HG03175 (cell line): ENCODE measurements around the gene CHSY3.

Experiments
- ATAC-seq: cut with Tn5 transposase; IDR thresholded peaks from one replicate; pipeline ENCODE4 v1.9.1; 2021; ENCODE audit warnings: mild to moderate bottlenecking, moderate library complexity; ENCODE audit not compliant: unreplicated experiment

The CHSY3 gene

GRCh38 chr5:129904102-129904666 is at the start of gene CHSY3:
TSS of gene CHSY3 (plus strand) at chr5:129904465.
- peak; percentile 62 for ATAC-seq

- no peak for ATAC-seq
Observed at GRCh38 chr5:129856325-129856724, 47.9 kb upstream of the CHSY3 start.

- no peak for ATAC-seq
Observed at GRCh38 chr5:129857116-129857515, 47.1 kb upstream of the CHSY3 start.

- peak; percentile 58 for ATAC-seq
Observed at GRCh38 chr5:129858131-129858675, 46.1 kb upstream of the CHSY3 start.

GRCh38 chr5:129884322-129884721 is 19.9 kb upstream of the CHSY3 start:
- no peak for ATAC-seq

- no peak for ATAC-seq
Observed at GRCh38 chr5:129899454-129899853, 4.8 kb upstream of the CHSY3 start.

- no peak for ATAC-seq
Observed at GRCh38 chr5:129902816-129903215, 1.4 kb upstream of the CHSY3 start.

GRCh38 chr5:129903466-129904101 is 681 bp upstream of the CHSY3 start:
- no peak for ATAC-seq

- ATAC-seq = peak; percentile 46
Observed at GRCh38 chr5:129904667-129905472, 605 bp downstream of the CHSY3 start.

- ATAC-seq = no peak
Observed at GRCh38 chr5:129905473-129906176, 1.4 kb downstream of the CHSY3 start.

- no peak for ATAC-seq
Observed at GRCh38 chr5:129906177-129906887, 2.1 kb downstream of the CHSY3 start.

GRCh38 chr5:129909225-129909624 is 5.0 kb downstream of the CHSY3 start:
- ATAC-seq = no peak

- no peak for ATAC-seq
Observed at GRCh38 chr5:129912601-129913255, 8.5 kb downstream of the CHSY3 start.

GRCh38 chr5:129915415-129915814 is 11.2 kb downstream of the CHSY3 start:
- ATAC-seq = no peak

- no peak for ATAC-seq
Observed at GRCh38 chr5:129917224-129917623, 13.0 kb downstream of the CHSY3 start.

GRCh38 chr5:129921204-129921603 is 16.9 kb downstream of the CHSY3 start:
- no peak for ATAC-seq

- ATAC-seq = no peak
Observed at GRCh38 chr5:129930221-129930620, 26.0 kb downstream of the CHSY3 start.

- ATAC-seq = no peak
Observed at GRCh38 chr5:129935626-129936025, 31.4 kb downstream of the CHSY3 start.

GRCh38 chr5:129938077-129938476 is 33.8 kb downstream of the CHSY3 start:
- ATAC-seq = no peak

- ATAC-seq = no peak
Observed at GRCh38 chr5:129943936-129944335, 39.7 kb downstream of the CHSY3 start.
